ENCODE results near the gene PHC3. TPM values are rescaled to one million over a fixed set of nuclear protein-coding genes. Genes with fewer than 3 reads are reported as not detected.
A peak's percentile ranks its signal among the peaks of the same experiment; 100 is the strongest.

PHC3 gene
- total and polyA plus RNA-seq, 2 of the 13 experiments (the other 11 are each of a cell fraction or from before 2014, with no cell fraction given): 24.1 to 49.0 TPM

- TF ChIP-seq CBX5 (CRISPR knock-in tag; IDR thresholded peaks at IDR 0.05; ENCODE audit: borderline replicate concordance): no peak
- TF ChIP-seq GABPA (IDR thresholded peaks at IDR 0.05; ENCODE audit: low read depth, low read length): no peak
- TF ChIP-seq GABPA (CRISPR knock-in tag; IDR thresholded peaks at IDR 0.05; ENCODE audit: low read depth): peak; percentile 37; the same call in 1 of the 2 replicates
- no peak for TF ChIP-seq SNRNP70 (IDR thresholded peaks at IDR 0.05; ENCODE audit: low read depth, low read length)
- TF ChIP-seq ERF (CRISPR knock-in tag; IDR thresholded peaks at IDR 0.05): no peak
- peak; percentile 80; the same call in 1 of the 2 replicates for TF ChIP-seq SIX1 (CRISPR knock-in tag; IDR thresholded peaks at IDR 0.05; ENCODE audit: borderline replicate concordance)
- no peak for TF ChIP-seq ZEB1 (IDR thresholded peaks at IDR 0.05; ENCODE audit: insufficient replicate concordance, low read depth)
- TF ChIP-seq THAP9 (CRISPR knock-in tag; IDR thresholded peaks at IDR 0.05; ENCODE audit: borderline replicate concordance): no peak
- TF ChIP-seq, protein P1, sequence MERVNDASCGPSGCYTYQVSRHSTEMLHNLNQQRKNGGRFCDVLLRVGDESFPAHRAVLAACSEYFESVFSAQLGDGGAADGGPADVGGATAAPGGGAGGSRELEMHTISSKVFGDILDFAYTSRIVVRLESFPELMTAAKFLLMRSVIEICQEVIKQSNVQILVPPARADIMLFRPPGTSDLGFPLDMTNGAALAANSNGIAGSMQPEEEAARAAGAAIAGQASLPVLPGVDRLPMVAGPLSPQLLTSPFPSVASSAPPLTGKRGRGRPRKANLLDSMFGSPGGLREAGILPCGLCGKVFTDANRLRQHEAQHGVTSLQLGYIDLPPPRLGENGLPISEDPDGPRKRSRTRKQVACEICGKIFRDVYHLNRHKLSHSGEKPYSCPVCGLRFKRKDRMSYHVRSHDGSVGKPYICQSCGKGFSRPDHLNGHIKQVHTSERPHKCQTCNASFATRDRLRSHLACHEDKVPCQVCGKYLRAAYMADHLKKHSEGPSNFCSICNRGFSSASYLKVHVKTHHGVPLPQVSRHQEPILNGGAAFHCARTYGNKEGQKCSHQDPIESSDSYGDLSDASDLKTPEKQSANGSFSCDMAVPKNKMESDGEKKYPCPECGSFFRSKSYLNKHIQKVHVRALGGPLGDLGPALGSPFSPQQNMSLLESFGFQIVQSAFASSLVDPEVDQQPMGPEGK (CRISPR knock-in tag; IDR thresholded peaks at IDR 0.05): peak; percentile 79
- no peak for TF ChIP-seq ZNF281 (CRISPR knock-in tag; IDR thresholded peaks at IDR 0.05; ENCODE audit: borderline replicate concordance)
- no peak for TF ChIP-seq ARID4A (CRISPR knock-in tag; IDR thresholded peaks at IDR 0.05; ENCODE audit: borderline replicate concordance)
- peak; percentile 30; the same call in 1 of the 2 replicates for TF ChIP-seq ARID5B (CRISPR knock-in tag; IDR thresholded peaks at IDR 0.05)
- TF ChIP-seq DNMT3B (CRISPR knock-in tag; conservative IDR thresholded peaks at IDR 0.05): no peak
Measured at GRCh38 chr3:170204023-170204472, 22.5 kb upstream of the PHC3 start (continued).
